ENCODE data around the gene ANKZF1. TPM values are rescaled to one million over a fixed set of nuclear protein-coding genes. Genes with fewer than 3 reads are reported as not detected.
A peak's percentile ranks its signal among the peaks of the same experiment; 100 is the strongest.

The ANKZF1 gene
- polyA plus RNA-seq, 3 donors = 7.6 to 79.3 (median 10.4) TPM

DNA sequence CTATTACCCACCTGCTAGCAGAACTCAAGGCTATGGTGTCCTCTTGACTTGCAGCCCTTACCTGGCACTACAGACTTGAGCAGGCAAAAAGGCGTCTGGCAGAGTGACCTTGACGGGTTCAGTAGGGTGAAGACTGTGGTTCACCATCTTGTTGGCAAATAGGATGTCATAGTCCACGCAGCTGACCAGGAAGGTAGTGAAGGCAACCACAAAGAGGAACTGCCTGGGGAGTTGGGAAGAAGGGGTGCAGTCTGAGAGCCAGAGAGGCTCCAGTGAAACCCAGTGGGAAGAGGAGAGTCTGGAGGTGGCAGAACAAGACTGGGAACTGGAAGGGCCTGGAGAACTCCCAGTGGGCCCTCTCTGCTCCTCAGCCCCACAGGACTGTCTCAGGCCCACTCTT lies 4.3 kb upstream of the ANKZF1 start:
- Histone ChIP-seq H3K4me1 (ENCODE audit: control insufficient read depth in 1 of 2, insufficient read depth in 2 of 2, low read length in 2 of 2) (peaks cover 41 to 44% of the 10 kb centered on the region in 2 donors), H3K9ac (ENCODE audit: insufficient read depth, low read length, poor library complexity, severe bottlenecking) (no peak overlapping the region), H3K79me2 (ENCODE audit: insufficient read depth, low read length) (peaks cover 23% of the 10 kb centered on the region), H3K4me2 (replicated peaks; ENCODE audit: extremely low read depth, low read length, poor library complexity, severe bottlenecking) (peak overlapping the region; percentile 38), H4K20me1 (ENCODE audit: insufficient read depth, low read length) (peaks cover 84% of the 10 kb centered on the region), H3K4me3 (replicated peaks in 1 of 3; ENCODE audit: low read depth in 2 of 3, low read length in 3 of 3) (peak overlapping the region in 1 of 3 experiments; percentile 33), H2AFZ (ENCODE audit: insufficient read depth, low read depth, low read length, poor library complexity, severe bottlenecking) (no peak overlapping the region), H3K27ac (ENCODE audit: low read depth in 1 of 2, low read length in 2 of 2) (peak overlapping the region in 1 of 2 donors; percentile 8), H3K27me3 (ENCODE audit: control insufficient read depth in 2 of 2, insufficient read depth in 2 of 2, low read length in 2 of 2) (peaks cover 0 to 49% of the 10 kb centered on the region in 2 donors), H3K9me3 (replicated peaks in 1 of 2; ENCODE audit: control insufficient read depth in 1 of 2, insufficient read depth in 1 of 2, low read length in 2 of 2) (peaks cover 0 to 5% of the 10 kb centered on the region in 2 donors), H3K36me3 (replicated peaks in 1 of 2; ENCODE audit: control insufficient read depth in 1 of 2, insufficient read depth in 2 of 2, low read length in 2 of 2) (peaks cover 45 to 60% of the 10 kb centered on the region in 2 donors)
- peak in 2 of 3 donors; percentile 70 to 77 for DNase-seq
- Mint-ChIP-seq H3K4me1 (peaks cover 52% of the 10 kb centered on the region), H3K4me3 (peak overlapping the region; percentile 27 to 70), H3K36me3 (peaks cover 66 to 73% of the 10 kb centered on the region in 2 donors), H3K27ac (peak overlapping the region; percentile 30 to 84 (median 73)), H3K9me3 (peaks cover 0 to 29% (median 11%) of the 10 kb centered on the region in 7 donors), H3K27me3 (ENCODE audit: low read depth in 3 of 3) (peaks cover 44 to 67% (median 48%) of the 10 kb centered on the region in 3 donors)
- TF ChIP-seq, protein P1, sequence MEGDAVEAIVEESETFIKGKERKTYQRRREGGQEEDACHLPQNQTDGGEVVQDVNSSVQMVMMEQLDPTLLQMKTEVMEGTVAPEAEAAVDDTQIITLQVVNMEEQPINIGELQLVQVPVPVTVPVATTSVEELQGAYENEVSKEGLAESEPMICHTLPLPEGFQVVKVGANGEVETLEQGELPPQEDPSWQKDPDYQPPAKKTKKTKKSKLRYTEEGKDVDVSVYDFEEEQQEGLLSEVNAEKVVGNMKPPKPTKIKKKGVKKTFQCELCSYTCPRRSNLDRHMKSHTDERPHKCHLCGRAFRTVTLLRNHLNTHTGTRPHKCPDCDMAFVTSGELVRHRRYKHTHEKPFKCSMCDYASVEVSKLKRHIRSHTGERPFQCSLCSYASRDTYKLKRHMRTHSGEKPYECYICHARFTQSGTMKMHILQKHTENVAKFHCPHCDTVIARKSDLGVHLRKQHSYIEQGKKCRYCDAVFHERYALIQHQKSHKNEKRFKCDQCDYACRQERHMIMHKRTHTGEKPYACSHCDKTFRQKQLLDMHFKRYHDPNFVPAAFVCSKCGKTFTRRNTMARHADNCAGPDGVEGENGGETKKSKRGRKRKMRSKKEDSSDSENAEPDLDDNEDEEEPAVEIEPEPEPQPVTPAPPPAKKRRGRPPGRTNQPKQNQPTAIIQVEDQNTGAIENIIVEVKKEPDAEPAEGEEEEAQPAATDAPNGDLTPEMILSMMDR (IDR thresholded peaks at IDR 0.05) = no peak
- WGBS (ENCODE audit: insufficient coverage) = 0% methylated on average over 3 of the region's 3 CpGs
- intact Hi-C loops (cut with micrococcal nuclease) = loop anchor here in 1 of 2 donors (5.0 kb wide), 1 partner anchor 72 kb away; no protein-coding TSS in a partner anchor

GRCh38 chr2:219228041-219228910 lies 1.3 kb upstream of the ANKZF1 start:
- Histone ChIP-seq H3K9ac (ENCODE audit: insufficient read depth, low read length, poor library complexity, severe bottlenecking) (peak overlapping the region; percentile 89), H3K4me1 (ENCODE audit: control insufficient read depth in 1 of 2, insufficient read depth in 2 of 2, low read length in 2 of 2) (peaks cover 45 to 50% of the 10 kb centered on the region in 2 donors), H3K9me3 (replicated peaks in 1 of 2; ENCODE audit: control insufficient read depth in 1 of 2, insufficient read depth in 1 of 2, low read length in 2 of 2) (no peaks in the 10 kb centered on the region), H3K27ac (ENCODE audit: low read depth in 1 of 2, low read length in 2 of 2) (peak overlapping the region; percentile 18 to 86), H2AFZ (ENCODE audit: insufficient read depth, low read depth, low read length, poor library complexity, severe bottlenecking) (peak overlapping the region; percentile 82), H4K20me1 (ENCODE audit: insufficient read depth, low read length) (peaks cover 62% of the 10 kb centered on the region), H3K27me3 (ENCODE audit: control insufficient read depth in 2 of 2, insufficient read depth in 2 of 2, low read length in 2 of 2) (peaks cover 0 to 24% of the 10 kb centered on the region in 2 donors), H3K4me3 (replicated peaks in 1 of 3; ENCODE audit: low read depth in 2 of 3, low read length in 3 of 3) (peak overlapping the region; percentile 80 to 89 (median 81)), H3K36me3 (replicated peaks in 1 of 2; ENCODE audit: control insufficient read depth in 1 of 2, insufficient read depth in 2 of 2, low read length in 2 of 2) (peaks cover 32 to 48% of the 10 kb centered on the region in 2 donors), H3K79me2 (ENCODE audit: insufficient read depth, low read length) (peaks cover 27% of the 10 kb centered on the region), H3K4me2 (replicated peaks; ENCODE audit: extremely low read depth, low read length, poor library complexity, severe bottlenecking) (peak overlapping the region; percentile 96)
- no peak for DNase-seq
- intact Hi-C loops (cut with micrococcal nuclease) = loop anchor here in 1 of 2 donors (5.0 kb wide), 1 partner anchor 69 kb away; no protein-coding TSS in a partner anchor
- Mint-ChIP-seq H3K9me3 (peaks cover 0 to 21% (median 8%) of the 10 kb centered on the region in 7 donors), H3K36me3 (peaks cover 54 to 63% of the 10 kb centered on the region in 2 donors), H3K27ac (peak overlapping the region; percentile 18 to 75 (median 65)), H3K4me3 (peak overlapping the region; percentile 95 to 98), H3K4me1 (peaks cover 53% of the 10 kb centered on the region), H3K27me3 (ENCODE audit: low read depth in 3 of 3) (peaks cover 25 to 38% (median 30%) of the 10 kb centered on the region in 3 donors)
- 0% methylated on average over 3 of the region's 7 CpGs for WGBS (ENCODE audit: insufficient coverage)
- TF ChIP-seq, protein P1 (IDR thresholded peaks at IDR 0.05) = no peak

Measured in CD14-positive monocyte (primary cell).